Neural crest cell (in vitro differentiated cells): Measurements from ENCODE around the gene WDR18. TPM values are rescaled to one million over a fixed set of nuclear protein-coding genes. Genes with fewer than 3 reads are reported as not detected.
"Not testable (repeated sequence)": the region's sequence is repeated elsewhere in the genome, so short reads cannot be mapped to it uniquely, and the experiment has no call there.

Experiments
- DNase-seq: peaks from one replicate; pipeline ENCODE4 v3.0.0; 2021; ENCODE audit warnings: low read depth, mixed read lengths, low spot score
- H3K27ac Mint-ChIP-seq: one replicate; pipeline ENCODE4 v1.8.0; 2021; ENCODE audit warnings: mild to moderate bottlenecking, mixed read lengths; ENCODE audit not compliant: unreplicated experiment
- H3K27me3 Mint-ChIP-seq: 2 replicates; pipeline ENCODE4 v1.8.0; 2021; ENCODE audit warnings: low read depth, mild to moderate bottlenecking, mixed read lengths
- H3K36me3 Mint-ChIP-seq: 2 replicates; pipeline ENCODE4 v1.8.0; 2021; ENCODE audit warnings: low read depth, mild to moderate bottlenecking, mixed read lengths
- H3K4me1 Mint-ChIP-seq: 2 replicates; pipeline ENCODE4 v1.8.0; 2021; ENCODE audit warnings: mixed read lengths
- H3K4me3 Mint-ChIP-seq: one replicate; pipeline ENCODE4 v1.8.0; 2021; ENCODE audit warnings: mild to moderate bottlenecking, mixed read lengths
- H3K9me3 Mint-ChIP-seq: 2 replicates; pipeline ENCODE4 v1.8.0; 2021; ENCODE audit warnings: mixed read lengths
- total RNA-seq: library from RNA; stranded (reverse); gene quantifications from 2 replicates; pipeline ENCODE4 v1.2.1, GENCODE V29; 2021
- TF ChIP-seq, protein P1 (sequence below): fragments of 200-600 bp; sonication (generic); conservative IDR thresholded peaks from 2 replicates; pipeline ENCODE4 v1.5.0; 2021; ENCODE audit warnings: antibody characterized with exemption, mild to moderate bottlenecking

Gene WDR18
- total RNA-seq, 1 donor from 2014 or later = 65.2 TPM

DNA sequence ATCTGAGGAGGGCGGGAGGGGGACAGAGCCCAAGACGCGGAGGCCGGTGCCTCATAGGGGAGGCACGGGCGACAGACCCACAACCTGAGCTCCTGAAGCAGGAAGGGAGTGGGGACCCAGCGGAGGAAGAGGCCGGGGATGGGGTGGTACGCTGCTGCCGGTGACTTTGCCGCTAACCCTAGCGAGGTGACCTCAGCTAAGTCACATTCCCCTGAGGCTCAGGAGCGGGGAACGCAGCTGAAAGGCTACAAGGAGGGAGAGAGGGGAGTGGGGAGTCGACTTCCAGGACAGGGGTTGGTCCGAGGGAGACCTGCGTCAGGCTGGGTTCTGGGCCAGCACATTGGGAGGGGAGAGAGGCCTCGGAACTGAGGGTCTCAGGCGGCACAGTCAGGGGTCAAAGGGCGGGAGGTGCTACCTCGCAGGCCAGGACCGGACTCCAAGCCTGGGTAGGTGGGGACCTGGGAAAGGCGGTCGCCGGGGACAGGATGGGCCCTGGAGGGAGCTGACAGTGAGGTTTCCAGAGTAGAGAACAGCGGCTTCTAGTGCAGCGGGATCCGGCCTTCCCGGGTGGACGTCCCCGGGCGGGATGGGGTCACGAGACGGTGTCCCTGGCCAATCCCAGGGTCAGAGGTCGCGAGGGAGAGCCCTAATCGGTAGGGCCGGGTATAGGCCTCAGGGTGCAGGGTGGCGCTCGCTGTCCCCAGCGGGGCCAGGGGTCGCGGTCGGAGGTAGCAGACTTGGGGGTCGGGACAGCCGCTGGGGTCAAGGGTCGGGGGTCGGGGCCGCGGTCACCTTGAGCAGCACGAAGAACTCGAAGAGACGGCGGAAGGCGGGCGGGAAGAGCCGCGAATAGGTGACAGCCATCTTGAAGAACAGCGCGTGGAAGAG, 36.1 kb downstream of the WDR18 start:
- peak overlapping the region; percentile 67 for H3K27ac Mint-ChIP-seq
- H3K4me3 Mint-ChIP-seq = peak overlapping the region; percentile 94
- H3K9me3 Mint-ChIP-seq = no peaks in the 10 kb centered on the region
- TF ChIP-seq, protein P1, sequence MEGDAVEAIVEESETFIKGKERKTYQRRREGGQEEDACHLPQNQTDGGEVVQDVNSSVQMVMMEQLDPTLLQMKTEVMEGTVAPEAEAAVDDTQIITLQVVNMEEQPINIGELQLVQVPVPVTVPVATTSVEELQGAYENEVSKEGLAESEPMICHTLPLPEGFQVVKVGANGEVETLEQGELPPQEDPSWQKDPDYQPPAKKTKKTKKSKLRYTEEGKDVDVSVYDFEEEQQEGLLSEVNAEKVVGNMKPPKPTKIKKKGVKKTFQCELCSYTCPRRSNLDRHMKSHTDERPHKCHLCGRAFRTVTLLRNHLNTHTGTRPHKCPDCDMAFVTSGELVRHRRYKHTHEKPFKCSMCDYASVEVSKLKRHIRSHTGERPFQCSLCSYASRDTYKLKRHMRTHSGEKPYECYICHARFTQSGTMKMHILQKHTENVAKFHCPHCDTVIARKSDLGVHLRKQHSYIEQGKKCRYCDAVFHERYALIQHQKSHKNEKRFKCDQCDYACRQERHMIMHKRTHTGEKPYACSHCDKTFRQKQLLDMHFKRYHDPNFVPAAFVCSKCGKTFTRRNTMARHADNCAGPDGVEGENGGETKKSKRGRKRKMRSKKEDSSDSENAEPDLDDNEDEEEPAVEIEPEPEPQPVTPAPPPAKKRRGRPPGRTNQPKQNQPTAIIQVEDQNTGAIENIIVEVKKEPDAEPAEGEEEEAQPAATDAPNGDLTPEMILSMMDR = no peak
- H3K36me3 Mint-ChIP-seq = no peaks in the 10 kb centered on the region
- H3K4me1 Mint-ChIP-seq = peaks cover 31% of the 10 kb centered on the region
- no peak for DNase-seq
- peaks cover 6% of the 10 kb centered on the region for H3K27me3 Mint-ChIP-seq

GRCh38 chr19:1020868-1021425, 36.8 kb downstream of the WDR18 start, which contains the start of gene TMEM259:
TMEM259 (minus strand) TSS chr19:1021123; CDS start chr19:1020996, 127 bp downstream.
- H3K4me1 Mint-ChIP-seq = peaks cover 34% of the 10 kb centered on the region
- peak within 1 kb of the TSS; percentile 99 for H3K27ac Mint-ChIP-seq

DNA sequence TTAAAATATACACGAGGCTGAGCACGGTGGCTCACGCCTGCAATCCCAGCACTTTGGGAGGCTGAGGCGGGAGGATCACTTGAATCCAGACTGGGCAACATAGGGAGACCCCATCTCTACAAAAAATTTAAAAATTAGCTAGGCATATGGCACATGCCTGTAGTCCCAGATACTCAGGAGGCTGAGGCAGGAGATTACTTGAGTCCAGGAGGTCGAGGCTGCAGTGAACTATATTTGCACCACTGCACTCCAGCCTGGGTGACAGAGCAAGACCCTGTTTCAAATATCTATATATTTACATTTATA, 39.7 kb downstream of the WDR18 start:
- H3K27me3 Mint-ChIP-seq, H3K9me3 Mint-ChIP-seq, H3K36me3 Mint-ChIP-seq, DNase-seq, H3K27ac Mint-ChIP-seq: not testable (repeated sequence)
- peaks cover 23% of the 10 kb centered on the region for H3K4me1 Mint-ChIP-seq
- H3K4me3 Mint-ChIP-seq = peak overlapping the region; percentile 71

More at GRCh38 chr19:1020868-1021425, 36.8 kb downstream of the WDR18 start, which contains the start of gene TMEM259:
- Mint-ChIP-seq H3K4me3 (peak within 1 kb of the TSS; percentile 94), H3K36me3 (no peaks in the 10 kb centered on the region), H3K9me3 (no peaks in the 10 kb centered on the region), H3K27me3 (peaks cover 6% of the 10 kb centered on the region)
- TF ChIP-seq, protein P1 = no peak
- DNase-seq = peak; percentile 94

DNA sequence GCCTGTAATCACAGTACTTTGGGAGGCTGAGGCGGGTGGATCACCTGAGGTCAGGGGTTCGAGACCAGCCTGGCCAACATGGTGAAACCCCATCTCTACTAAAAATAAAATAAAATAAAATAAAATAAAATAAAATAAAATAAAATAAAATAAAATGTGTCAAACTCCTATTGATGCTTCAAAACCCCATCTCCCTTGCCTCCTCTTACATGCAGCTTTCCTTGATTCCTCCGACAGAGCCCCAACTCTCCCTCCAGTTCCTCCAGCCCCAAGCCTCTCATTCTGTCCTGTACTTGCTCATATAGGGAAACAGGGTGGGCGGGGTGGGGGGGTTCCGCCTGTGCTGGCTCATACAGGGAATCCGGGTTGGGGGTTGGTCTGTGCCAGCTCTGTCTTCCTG, 40.9 kb downstream of the WDR18 start:
- H3K27ac Mint-ChIP-seq, DNase-seq, H3K27me3 Mint-ChIP-seq, H3K36me3 Mint-ChIP-seq, H3K9me3 Mint-ChIP-seq: not testable (repeated sequence)
- H3K4me3 Mint-ChIP-seq = peak overlapping the region; percentile 57
- H3K4me1 Mint-ChIP-seq = peaks cover 18% of the 10 kb centered on the region

DNA sequence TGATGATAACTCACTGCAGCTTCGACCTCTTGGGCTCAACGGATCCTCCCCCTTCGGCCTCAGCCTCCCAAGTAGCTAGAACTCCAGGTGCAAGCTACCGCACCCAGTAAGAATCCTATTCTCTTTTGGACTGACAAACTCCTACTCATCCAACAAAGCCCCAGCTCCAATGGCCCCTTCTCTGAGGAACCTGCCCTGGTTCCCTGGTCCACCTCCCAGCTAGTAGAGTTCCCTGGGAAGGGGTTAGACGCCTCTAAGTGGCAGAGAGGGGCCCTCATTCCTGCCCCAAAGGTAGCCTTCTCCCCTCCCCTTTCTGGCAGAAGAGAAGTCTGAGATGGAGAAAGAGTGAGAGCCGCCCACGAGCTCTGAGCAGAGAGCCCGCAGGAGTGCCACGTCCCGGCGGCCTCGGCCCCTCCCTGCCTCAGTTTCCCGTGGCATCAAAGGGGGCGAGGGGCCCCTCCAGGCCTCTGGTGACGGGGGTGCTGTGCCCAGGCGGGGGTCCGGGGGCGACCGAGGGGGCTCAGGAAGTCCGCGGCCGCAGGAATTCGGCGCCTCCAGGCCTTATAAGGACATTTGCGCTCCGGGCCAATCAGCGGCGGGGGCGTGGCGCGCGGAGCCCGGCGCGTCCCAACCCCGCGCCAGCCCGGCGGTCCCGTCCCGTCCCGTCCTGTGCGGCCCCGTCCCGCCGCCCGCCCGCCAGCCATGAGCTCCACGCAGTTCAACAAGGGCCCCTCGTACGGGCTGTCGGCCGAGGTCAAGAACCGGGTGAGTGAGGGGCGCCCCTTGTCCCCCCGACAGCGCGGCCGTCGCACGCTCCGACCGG, 42.0 kb downstream of the WDR18 start, which contains the start of gene CNN2:
CNN2 (plus strand) TSS at position 649 of the 823 bp plus-strand sequence; CDS start at position 703, 54 bp downstream.
- peak within 1 kb of the TSS; percentile 98 for H3K27ac Mint-ChIP-seq
- no peaks in the 10 kb centered on the region for H3K36me3 Mint-ChIP-seq
- H3K9me3 Mint-ChIP-seq = no peaks in the 10 kb centered on the region
- H3K27me3 Mint-ChIP-seq = peaks cover 5% of the 10 kb centered on the region
- H3K4me1 Mint-ChIP-seq = peaks cover 15% of the 10 kb centered on the region
- TF ChIP-seq, protein P1 = no peak
- DNase-seq = peak; percentile 62
- peak within 1 kb of the TSS; percentile 92 for H3K4me3 Mint-ChIP-seq
